Tongue (tissue), 2 donors: ENCODE data around the gene FAM163B. TPM values are rescaled to one million over a fixed set of nuclear protein-coding genes. Genes with fewer than 3 reads are reported as not detected.

Experiments used
- DNase-seq: peaks from one replicate; pipeline ENCODE4 v3.0.0-alpha.2; 2015
- total RNA-seq: library from RNA; depleted of rRNA; stranded (reverse); fragments of >200 nt; gene quantifications from one replicate; pipeline ENCODE4 v1.2.3, GENCODE V29; 2014

Gene FAM163B
- total RNA-seq, 1 donor from 2014 or later, result not detected

DNA sequence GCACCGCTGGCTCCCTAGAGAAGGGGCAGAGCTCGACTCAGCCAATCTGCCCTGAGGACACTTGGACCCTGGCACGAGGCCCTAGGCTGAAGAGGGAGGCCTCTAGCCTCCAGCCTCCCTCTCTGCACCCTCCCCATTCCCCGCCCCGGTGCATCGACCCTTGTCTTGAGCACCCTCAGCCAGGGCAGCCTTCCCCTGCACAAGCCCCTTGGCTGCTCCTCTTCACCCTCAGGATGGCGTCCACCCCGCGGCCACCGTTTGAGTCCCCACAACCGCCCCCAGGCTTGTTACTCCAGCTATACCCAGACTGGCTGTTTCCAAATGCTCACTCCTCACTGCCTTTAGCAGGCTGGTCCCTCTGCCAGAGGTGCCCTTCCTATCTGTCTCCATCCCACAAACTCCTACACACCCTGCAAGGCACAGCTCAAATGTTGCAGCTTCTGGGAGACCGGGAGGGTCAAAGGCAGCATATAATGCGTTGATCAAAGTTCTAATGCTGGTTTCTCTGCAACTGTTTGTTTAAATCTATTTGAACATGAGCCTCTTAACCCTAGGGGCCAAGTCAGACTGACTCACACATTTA, 6.5 kb upstream of the FAM163B start:
- no peak for DNase-seq

GRCh38 chr9:133615186-133615585, 6.0 kb upstream of the FAM163B start:
- DNase-seq, result peak; percentile 26

GRCh38 chr9:133614678-133615077, 5.5 kb upstream of the FAM163B start:
- DNase-seq, result no peak

DNA sequence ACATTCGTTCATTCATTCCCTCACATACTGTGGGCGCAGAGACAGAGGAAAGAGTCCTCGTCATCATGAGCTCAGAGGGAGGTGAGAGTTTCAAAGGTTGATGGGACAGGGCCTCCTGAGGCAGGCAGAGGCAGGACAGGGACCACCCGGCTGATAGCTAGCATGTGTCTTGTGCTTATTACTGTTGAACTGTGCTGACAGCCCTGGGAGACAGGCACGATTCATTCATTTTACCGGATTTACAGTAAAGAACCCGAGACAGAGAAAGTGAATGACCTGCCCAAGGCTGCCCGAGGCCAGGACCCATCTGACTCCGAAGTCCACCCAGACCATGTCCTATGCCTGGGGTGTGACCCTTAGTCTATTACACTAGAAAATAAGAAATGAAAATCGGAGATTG, 4.9 kb upstream of the FAM163B start:
- no peak for DNase-seq

DNA sequence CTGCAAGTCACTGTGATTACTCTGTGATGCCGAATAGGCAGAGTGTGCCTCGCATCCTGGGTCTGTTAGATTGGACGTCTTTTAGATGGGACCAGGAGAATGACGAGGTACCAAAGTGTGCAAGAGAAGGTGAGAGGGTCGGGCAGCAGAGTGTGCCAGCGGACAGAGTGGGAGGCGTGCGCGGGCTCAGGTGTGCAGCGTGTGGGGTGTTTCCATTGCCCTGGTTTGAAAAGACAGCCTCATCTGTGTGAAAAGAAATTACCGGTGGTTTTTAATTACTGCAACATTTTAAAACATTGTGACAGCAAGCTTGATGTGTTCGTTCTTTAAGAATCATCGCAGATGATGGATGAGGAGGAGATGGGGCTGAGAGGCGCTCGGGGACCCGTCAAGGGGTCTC, 4.2 kb upstream of the FAM163B start:
- DNase-seq, result no peak

GRCh38 chr9:133612816-133613215, 3.6 kb upstream of the FAM163B start:
- DNase-seq, result peak; percentile 40

GRCh38 chr9:133612051-133612450, 2.9 kb upstream of the FAM163B start:
- DNase-seq, result no peak

GRCh38 chr9:133610845-133611244, 1.7 kb upstream of the FAM163B start:
- DNase-seq, result no peak

DNA sequence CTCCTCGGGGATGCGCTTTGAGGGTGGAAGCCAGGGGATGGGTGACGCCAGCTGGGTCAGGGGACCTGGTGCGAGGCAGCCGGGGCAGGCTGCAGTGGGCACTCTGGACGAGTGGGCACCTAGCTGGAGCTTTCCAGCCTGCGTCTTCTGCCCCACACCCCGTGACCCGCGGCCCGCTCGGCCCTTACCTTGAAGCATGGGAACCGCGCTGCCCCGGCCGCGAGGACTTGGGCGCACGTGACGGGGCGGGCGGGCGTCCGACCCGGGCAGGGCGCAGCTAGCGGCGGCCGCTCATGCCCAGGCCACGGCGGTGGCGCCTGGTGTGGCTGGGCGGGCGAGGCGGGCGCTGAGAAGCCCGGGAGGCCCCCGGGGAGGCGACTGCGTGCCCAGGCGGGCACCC, 300 bp downstream of the FAM163B start:
- no peak for DNase-seq

- DNase-seq, result no peak
These were observed 807 bp downstream of the FAM163B start for GRCh38 chr9:133608382-133608781.

GRCh38 chr9:133607976-133608375, 1.2 kb downstream of the FAM163B start:
- no peak for DNase-seq

- DNase-seq, result no peak
These were observed 1.8 kb downstream of the FAM163B start for GRCh38 chr9:133607381-133607780.

DNA sequence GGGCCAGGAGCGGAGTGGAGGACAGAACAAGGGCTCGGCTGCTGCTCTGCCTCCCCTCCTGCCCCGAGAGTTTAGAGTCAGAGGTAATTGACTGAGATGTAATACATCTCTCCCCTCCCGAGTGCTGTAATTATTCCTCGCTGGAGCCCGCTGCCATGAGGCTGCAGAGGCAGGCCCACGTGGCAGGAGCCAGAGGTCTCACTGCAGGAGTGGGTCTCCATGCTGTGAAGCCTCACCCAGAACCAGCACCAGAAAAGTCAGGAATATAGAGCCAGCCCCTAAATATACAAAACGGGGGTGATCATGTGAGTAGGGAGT, 2.5 kb downstream of the FAM163B start:
- DNase-seq, result no peak

DNA sequence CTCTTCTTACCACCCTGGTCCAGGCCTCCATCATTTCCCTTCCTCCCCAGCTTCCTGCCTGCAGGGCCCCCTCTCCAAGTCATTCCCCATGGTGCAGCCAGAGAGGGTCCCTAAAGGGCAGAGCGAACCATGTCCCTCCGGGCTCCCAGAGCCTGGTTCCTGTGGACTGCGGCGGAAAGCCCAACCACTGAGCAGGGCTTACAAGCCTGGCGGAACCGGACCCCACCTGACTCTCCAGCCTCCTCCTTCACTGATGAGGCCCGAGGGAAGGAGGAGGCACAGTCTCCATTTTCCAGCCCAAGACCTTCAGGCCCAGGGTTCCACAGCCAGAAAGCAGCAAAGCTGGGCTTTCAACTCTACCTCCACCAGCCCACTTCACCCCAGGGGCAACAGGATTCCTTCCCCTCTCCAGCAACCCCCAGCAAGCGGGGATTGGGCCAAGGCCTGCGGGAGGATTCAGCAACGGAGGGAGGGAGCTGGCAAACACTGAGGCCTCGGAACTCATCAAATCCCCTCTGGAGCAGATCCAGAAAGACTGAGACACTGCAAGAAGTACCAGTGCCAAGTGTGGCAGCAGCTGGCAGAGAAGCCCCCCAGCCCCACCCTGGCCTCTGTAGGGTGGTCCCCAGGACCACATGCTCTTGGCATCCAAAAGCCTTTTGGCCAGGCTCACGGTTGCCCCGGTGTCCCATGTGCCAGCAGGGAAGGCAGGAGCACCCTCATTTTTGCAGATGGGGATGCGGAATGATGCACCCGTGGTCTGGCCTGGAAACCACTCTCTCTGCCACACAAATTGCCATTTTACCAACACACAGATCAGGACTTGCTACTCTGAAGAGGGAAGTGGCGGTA, 3.1 kb downstream of the FAM163B start:
- DNase-seq, result peak; percentile 88

GRCh38 chr9:133605446-133605845, 3.7 kb downstream of the FAM163B start:
- no peak for DNase-seq

DNA sequence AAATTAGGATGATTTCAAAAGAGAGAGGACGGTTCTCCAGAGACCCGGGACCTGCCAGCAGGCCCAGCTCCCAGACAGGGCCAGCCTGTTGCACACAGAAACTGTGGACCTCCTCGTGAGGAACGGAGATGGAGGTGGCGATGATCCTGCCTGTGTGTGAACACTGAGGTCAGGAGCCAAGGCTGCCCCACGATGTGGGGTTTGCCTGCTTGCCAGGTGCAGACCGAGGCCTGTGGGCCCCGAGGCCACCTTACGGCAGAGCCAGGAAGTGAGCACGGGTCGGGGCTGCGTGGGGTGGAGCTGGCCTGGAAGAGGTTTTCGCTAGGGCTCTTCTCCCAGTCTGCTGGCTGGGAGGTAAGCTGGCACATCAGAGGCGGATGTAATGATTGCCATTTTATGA, 4.3 kb downstream of the FAM163B start:
- DNase-seq, result no peak

GRCh38 chr9:133604214-133604613, 5.0 kb downstream of the FAM163B start:
- DNase-seq, result no peak

GRCh38 chr9:133603135-133603927, 5.9 kb downstream of the FAM163B start:
- no peak for DNase-seq

DNA sequence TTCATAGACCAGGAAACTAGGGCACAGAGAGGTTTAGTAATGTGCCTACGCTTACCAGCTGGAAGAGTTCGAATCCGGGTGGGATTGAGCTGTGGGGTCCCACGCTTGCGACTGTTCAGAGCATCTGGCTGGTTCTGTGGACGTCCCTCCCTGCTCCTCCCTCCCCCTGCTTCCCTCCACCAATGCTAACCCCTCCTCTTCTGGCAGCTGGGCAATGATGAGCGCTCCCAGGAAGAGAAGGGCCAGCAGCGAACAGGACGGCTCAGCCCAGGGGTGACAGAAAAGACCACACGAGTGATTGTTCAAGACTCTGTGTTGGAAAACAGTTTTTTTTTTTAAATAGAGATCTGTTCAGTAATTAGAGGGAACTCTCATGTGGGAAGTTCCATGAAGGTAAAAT, 6.9 kb downstream of the FAM163B start:
- peak; percentile 55 for DNase-seq

- DNase-seq, result no peak
These were observed 7.4 kb downstream of the FAM163B start for GRCh38 chr9:133601746-133602145.

- no peak for DNase-seq
These were observed 8.4 kb downstream of the FAM163B start for GRCh38 chr9:133600739-133601138.

DNA sequence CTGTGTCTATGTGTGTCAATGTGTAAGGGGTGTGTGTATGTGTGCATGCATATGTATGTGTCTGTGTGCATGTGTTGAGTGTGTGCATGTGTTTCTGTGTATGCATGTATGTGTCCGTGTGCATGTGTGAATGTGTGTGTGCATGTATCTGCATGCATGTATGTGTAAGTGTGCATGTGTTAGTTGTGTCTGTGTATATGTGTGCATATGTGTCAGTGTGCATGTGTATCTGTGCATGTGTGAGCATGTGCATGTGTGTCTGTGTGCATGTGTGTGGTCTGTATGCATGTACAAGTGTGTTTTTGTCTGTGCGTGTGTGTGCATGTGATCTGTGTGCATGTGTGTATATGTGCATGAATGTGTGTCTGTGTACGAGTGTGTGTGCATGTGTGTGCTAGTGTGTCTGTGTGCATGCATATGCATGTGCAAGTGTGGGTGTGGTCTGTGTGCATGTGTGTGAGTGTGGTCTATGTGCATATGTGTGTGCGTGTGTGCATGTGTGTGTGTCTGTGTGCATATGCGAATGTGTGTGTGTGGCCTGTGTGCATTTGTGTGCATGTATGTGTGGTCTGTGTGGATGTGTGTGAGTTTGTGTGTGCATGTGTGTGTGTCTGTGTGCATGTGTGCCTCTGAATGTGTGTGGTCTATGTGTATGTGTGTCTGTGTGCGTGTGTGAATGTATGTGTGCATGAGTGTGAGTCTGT, 9.6 kb downstream of the FAM163B start:
- no peak for DNase-seq

DNA sequence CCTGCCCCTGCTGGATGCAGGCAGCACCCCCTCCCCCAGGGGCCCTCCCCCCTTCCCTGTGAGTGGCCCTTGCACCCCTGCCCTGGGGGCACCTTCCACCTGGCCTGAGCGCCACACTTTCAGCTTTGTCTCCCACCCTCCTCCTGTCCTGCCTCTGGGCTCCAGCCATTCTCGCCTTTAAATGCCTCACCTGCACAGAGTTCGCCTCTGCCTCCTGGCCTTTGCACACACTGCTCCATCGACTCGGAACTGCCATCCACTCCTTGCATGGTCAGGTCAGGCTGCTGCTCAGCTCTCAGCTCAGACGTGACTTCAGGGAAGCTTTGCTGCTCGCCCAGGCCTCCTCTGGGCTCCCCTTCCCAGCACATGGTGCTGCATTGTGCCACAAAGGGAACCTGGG, 10.2 kb downstream of the FAM163B start:
- no peak for DNase-seq
